ENCODE data around the gene ALG1.

ALG1 gene, protein sequence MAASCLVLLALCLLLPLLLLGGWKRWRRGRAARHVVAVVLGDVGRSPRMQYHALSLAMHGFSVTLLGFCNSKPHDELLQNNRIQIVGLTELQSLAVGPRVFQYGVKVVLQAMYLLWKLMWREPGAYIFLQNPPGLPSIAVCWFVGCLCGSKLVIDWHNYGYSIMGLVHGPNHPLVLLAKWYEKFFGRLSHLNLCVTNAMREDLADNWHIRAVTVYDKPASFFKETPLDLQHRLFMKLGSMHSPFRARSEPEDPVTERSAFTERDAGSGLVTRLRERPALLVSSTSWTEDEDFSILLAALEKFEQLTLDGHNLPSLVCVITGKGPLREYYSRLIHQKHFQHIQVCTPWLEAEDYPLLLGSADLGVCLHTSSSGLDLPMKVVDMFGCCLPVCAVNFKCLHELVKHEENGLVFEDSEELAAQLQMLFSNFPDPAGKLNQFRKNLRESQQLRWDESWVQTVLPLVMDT

DNA sequence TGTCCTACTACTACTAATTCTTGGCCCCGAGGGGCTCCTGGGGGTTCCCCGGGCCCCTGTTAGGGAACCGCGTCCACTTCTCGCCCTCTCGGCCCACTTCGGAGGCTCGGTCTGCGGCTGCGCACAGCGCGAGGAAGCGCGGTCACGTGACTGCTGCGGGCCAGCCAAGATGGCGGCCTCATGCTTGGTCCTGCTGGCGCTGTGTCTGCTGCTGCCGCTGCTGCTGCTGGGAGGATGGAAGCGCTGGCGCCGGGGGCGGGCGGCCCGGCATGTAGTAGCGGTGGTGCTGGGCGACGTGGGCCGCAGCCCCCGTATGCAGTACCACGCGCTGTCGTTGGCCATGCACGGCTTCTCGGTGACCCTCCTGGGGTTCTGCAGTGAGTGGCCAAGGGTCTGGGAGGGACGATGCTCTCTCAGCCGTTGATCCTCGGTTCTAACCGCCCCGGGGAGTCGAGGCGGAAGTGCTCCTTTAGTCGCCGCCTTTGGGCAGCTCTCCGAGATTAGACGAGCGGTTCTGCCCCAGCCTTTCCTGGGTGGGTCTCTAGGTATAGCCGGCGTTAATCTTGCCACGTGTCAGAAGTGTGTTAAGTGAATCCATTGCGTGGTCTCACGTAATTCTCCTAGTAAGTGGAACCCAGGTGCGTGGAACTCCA is at the start of gene ALG1:
ALG1 (plus strand) TSS at position 163 of the 653 bp plus-strand sequence; CDS start at position 170, 7 bp downstream.
- in situ Hi-C loops (cut with MboI; ENCODE audit: low sequenced_read_pairs), result no loop called here

DNA sequence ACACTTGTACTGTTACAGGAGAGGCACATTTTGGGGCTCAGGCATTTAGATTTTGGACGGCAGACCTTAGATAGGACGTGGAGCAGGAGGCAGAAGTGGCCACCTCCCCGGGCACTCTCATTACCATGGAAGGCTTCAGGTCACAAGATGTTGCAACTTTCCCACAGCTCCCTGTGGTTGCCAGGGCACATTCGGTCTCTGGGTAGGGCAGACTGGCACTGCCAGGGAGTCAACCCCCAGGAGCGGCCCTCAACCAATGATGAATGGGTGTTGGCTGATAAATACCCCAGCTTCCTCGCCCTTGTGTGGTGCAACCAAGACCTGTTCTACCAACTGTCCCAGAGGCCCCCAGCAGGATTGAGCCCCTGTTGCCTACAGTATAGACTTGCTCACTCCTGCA is 49.1 kb upstream of the ALG1 start:
- in situ Hi-C loops (cut with MboI; ENCODE audit: low sequenced_read_pairs), result no loop called here

DNA sequence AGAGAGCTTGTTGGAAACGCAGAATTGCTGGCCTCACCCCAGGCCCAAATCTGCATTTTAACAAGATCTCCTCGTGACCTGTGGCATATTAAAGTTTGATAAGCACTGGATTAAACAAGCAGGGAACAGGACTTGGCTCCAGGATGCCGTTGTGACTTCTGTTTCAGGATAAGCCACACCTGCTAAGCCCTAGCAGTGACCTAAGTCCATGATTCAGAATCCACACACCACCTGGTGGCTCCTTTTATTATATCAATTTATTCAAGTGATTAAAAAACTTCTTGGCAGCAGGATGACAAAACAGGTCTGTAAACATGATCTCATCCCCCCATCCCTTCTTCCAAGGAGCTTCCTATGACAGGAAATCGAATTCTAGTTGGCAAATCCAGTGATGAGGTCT is 47.0 kb upstream of the ALG1 start:
- in situ Hi-C loops (cut with MboI; ENCODE audit: low sequenced_read_pairs), result no loop called here

GRCh38 chr16:5025171-5025632 is 46.4 kb upstream of the ALG1 start:
- in situ Hi-C loops (cut with MboI; ENCODE audit: low sequenced_read_pairs), result no loop called here

DNA sequence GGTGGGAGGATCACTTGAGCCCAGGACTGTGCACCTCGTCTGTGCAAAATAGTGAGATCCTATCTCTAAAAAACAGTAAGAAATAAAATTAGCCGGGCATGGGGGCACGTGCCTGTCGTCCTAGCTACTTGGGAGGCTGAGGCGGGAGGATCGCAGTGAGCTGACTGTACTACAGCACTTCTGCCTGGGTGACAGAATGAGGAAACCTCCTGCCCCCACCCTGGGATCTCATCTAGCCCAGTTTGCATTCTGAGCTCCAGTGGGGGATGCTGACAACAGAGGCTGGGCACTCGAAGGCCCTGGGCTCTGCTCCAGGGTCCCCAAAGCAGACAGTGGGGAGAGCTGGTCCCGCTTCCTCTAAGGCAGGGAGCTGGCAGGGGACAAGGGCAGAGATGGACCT is 45.0 kb upstream of the ALG1 start:
- in situ Hi-C loops (cut with MboI; ENCODE audit: low sequenced_read_pairs), result no loop called here

- in situ Hi-C loops (cut with MboI; ENCODE audit: low sequenced_read_pairs), result no loop called here
These were observed 44.6 kb upstream of the ALG1 start for GRCh38 chr16:5027086-5027485.

DNA sequence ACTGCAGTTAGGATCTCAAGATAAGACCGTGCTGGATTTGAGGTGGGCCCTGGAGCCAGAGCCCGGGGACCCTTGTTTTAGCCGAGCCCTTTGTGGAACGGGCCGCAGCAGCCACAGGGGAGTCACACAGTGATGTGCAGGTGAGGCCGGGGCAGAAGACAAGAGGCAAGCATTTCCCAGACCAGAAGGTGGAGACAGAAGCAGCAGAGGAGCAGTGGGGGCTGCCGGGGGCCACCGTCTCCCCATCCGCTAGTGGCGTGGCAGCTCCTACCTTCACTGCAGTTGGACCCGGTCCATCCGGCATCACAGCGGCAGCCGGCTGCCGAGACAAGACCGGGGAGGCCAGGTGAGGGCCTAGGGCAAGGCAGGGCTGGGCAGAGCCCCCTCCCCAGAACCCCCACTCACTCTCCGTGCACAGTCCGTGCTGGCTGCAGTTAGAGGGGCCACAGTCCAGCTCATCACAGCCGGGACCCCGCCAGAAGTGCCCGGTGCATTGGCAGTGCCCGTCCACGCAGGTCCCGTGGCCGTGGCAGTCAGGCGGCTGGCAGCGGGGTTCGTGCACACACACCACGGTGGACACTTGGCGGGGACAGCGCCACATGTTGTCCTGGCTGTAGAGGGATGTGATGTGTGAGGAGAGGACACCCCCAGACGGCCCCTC is 43.9 kb upstream of the ALG1 start:
- in situ Hi-C loops (cut with MboI; ENCODE audit: low sequenced_read_pairs), result no loop called here

- in situ Hi-C loops (cut with MboI; ENCODE audit: low sequenced_read_pairs), result no loop called here
These were observed 42.6 kb upstream of the ALG1 start for GRCh38 chr16:5028950-5029475.

- in situ Hi-C loops (cut with MboI; ENCODE audit: low sequenced_read_pairs), result no loop called here
These were observed 41.3 kb upstream of the ALG1 start for GRCh38 chr16:5030251-5030870.

- in situ Hi-C loops (cut with MboI; ENCODE audit: low sequenced_read_pairs), result no loop called here
These were observed 40.0 kb upstream of the ALG1 start for GRCh38 chr16:5031601-5032000.

- in situ Hi-C loops (cut with MboI; ENCODE audit: low sequenced_read_pairs), result no loop called here
These were observed 38.9 kb upstream of the ALG1 start for GRCh38 chr16:5032748-5033167.

- in situ Hi-C loops (cut with MboI; ENCODE audit: low sequenced_read_pairs), result no loop called here
These were observed 38.1 kb upstream of the ALG1 start, which contains the start of gene NAGPA for GRCh38 chr16:5033256-5034166. Gene NAGPA, minus strand, starts transcription at chr16:5033935. Its CDS starts 21 bp downstream, at chr16:5033914.

- in situ Hi-C loops (cut with MboI; ENCODE audit: low sequenced_read_pairs), result no loop called here
These were observed 37.5 kb upstream of the ALG1 start for GRCh38 chr16:5034167-5034523.

- in situ Hi-C loops (cut with MboI; ENCODE audit: low sequenced_read_pairs), result no loop called here
These were observed 35.8 kb upstream of the ALG1 start for GRCh38 chr16:5035909-5036227.

- in situ Hi-C loops (cut with MboI; ENCODE audit: low sequenced_read_pairs), result no loop called here
These were observed 35.2 kb upstream of the ALG1 start for GRCh38 chr16:5036228-5037156.

DNA sequence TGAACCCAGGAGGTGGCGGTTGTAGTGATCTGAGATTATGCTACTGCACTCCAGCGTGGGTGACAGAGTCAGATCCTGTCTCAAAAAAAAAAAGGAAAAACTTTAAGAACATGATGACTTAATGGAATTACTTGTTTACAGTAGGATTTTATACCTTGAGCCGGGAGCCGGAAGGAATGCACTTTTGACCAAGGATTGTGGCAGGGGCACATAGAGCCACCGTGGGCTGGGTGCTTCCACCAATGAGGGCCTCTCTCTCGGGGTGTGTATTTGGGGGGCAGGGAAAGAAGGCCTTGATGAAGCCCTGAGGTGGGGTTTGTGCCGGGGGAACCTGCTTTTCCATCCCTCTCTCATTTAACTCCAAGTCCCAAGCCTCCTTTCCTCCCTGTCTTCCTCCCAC is 31.2 kb upstream of the ALG1 start:
- in situ Hi-C loops (cut with MboI; ENCODE audit: low sequenced_read_pairs), result no loop called here

DNA sequence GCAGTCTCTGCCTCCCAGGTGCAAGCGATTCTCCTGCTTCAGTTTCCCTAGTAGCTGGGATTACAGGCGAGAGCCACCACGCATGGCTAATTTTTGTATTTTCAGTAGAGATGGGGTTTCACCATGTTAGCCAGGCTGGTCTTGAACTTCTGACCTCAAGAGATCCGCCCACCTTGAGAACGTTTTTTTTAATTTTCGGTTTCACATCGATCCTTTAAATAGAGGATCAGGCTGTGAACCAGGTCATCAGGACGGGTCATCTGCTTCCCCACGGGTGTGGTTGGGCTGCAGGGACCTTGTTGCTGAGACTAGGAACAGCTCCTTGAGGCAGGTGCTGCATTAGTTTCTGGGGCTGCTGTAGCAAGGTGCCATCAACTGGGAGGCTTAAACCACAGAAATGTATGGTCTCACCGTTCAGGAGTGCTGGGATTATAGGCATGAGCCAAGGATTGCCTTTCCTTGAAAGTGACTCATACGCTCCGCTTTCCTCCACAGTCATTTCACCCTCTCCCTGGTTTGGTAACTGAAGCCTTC is 30.0 kb upstream of the ALG1 start:
- in situ Hi-C loops (cut with MboI; ENCODE audit: low sequenced_read_pairs), result no loop called here

DNA sequence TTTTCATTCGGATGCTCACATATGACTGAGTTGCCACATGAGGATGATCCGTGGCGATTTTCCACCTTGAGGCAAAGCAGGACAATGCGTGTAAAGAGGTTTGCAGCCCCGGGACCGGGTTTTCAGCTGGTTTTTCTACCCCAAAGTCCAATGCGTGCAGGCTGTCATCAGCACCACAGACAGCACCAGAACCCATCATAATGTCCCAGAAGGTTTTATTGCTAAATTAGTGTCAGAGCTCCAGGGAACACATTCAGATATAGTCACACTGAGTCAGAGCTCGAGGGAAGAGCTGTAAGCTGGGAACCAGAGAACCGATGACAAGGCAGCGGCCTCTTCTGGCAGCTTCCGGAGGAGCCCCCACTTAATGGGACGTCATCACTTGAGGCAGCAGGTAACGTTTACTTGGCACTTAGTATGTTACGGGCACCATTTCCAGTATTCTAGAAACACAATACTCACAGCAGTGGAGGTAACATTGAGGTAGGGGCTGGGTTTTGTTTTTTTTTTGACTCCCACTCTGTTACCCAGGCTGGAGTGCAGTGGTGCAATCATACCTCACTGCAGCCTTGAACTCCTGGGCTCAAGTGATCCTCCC is 29.0 kb upstream of the ALG1 start:
- in situ Hi-C loops (cut with MboI; ENCODE audit: low sequenced_read_pairs), result no loop called here

All from HL-60/S4 (cell line).